Neural crest cell (in vitro differentiated cells): ENCODE measurements around the gene PTCH2. TPM values are rescaled to one million over a fixed set of nuclear protein-coding genes. Genes with fewer than 3 reads are reported as not detected.

ENCODE experiments used
- DNase-seq: peaks from one replicate; pipeline ENCODE4 v3.0.0; 2021; ENCODE audit warnings: low read depth, mixed read lengths, low spot score
- H3K27ac Mint-ChIP-seq: one replicate; pipeline ENCODE4 v1.8.0; 2021; ENCODE audit warnings: mild to moderate bottlenecking, mixed read lengths; ENCODE audit not compliant: unreplicated experiment
- H3K27me3 Mint-ChIP-seq: 2 replicates; pipeline ENCODE4 v1.8.0; 2021; ENCODE audit warnings: low read depth, mild to moderate bottlenecking, mixed read lengths
- H3K36me3 Mint-ChIP-seq: 2 replicates; pipeline ENCODE4 v1.8.0; 2021; ENCODE audit warnings: low read depth, mild to moderate bottlenecking, mixed read lengths
- H3K4me1 Mint-ChIP-seq: 2 replicates; pipeline ENCODE4 v1.8.0; 2021; ENCODE audit warnings: mixed read lengths
- H3K4me3 Mint-ChIP-seq: one replicate; pipeline ENCODE4 v1.8.0; 2021; ENCODE audit warnings: mild to moderate bottlenecking, mixed read lengths
- H3K9me3 Mint-ChIP-seq: 2 replicates; pipeline ENCODE4 v1.8.0; 2021; ENCODE audit warnings: mixed read lengths
- CTCF ChIP-seq: fragments of 200-600 bp; sonication (generic); conservative IDR thresholded peaks from 2 replicates; pipeline ENCODE4 v1.5.0; 2021; ENCODE audit warnings: antibody characterized with exemption, mild to moderate bottlenecking
- total RNA-seq: library from RNA; stranded (reverse); gene quantifications from 2 replicates; pipeline ENCODE4 v1.2.1, GENCODE V29; 2021

PTCH2 gene
- total RNA-seq, 1 donor from 2014 or later = 1.4 TPM

DNA sequence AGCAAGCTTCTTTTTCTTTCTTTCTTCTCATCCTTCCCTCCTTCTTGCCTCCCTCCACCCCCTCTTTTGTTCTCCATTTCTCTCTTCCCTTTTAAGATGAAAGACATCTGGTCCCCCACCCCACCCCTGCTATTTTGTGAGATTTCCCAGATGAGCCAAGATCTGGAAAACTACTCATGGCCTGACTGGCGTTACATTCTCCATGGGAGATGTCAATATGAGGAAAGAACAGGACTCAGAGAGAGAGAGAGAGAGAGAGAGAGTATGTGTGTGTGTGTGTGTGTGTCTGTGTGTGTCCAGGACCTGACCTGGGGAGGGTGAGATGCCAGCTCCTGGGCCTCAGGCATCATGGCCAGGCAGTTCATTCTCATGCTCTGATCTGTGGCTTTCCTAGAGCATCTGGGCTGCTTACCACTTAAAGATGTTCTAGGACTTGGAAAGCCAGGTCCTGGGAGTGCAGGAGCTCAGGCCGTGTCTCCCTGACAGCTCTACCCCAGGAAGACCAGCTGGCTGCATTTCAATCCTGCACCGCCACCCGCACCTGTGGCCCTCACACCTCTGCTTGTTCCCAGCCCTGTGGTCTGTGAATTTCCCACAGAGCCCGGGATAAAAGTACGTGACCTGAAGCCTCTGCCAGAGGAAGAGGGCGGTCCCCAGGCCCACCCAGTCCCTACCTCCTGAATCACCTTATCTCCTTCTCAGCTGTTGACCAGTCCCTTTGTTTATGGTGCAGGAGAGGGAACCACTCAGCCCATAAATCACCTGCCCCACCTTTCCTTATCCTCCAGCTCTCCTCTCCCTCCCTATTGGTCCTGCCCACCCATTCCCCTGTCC, 51.9 kb downstream of the PTCH2 start:
- Mint-ChIP-seq H3K36me3 (no peaks in the 10 kb centered on the region), H3K4me3 (no peak overlapping the region), H3K27me3 (peaks cover 4% of the 10 kb centered on the region), H3K9me3 (no peaks in the 10 kb centered on the region), H3K4me1 (peaks cover 9% of the 10 kb centered on the region), H3K27ac (no peak overlapping the region)
- DNase-seq = no peak
- TF ChIP-seq CTCF = no peak

DNA sequence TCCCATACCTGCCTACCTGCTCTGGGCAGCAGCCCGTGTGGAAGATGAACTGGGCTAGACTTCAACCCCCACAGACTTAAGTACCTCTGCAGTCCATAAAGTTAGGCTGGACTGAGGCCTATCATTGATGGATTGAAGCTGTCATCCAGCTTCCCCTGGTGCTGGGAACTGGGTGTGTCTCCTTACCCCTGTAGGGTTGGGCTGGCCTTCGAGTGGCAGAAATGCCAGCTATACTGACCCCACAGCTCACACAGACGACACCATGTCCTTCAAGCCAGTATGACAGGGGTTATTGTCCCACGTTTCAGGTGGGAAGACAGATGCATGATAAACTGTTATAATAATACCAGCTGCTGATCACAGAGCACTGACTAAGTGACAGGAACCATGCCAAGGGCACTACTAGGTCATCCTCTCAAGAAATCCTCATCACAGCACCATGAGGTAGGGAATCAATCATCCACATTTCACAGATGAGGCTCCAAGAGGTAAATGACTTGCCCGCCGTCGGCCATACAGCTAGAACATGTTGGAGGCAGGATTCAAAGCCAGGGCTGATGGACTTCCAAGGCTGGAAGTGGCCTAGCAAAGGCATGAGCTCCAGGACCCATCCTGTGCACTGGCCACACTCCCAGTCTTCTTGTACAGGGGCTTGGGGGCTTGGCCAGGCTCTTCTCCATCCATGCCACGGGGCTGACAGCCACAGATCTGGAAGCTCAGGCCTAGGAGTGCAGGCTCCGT, 54.8 kb downstream of the PTCH2 start, which contains the start of gene BEST4:
Gene BEST4 (minus strand): TSS at position 51 of the 741 bp plus-strand sequence. CDS start 465 bp downstream, outside the sequence.
- Mint-ChIP-seq H3K9me3 (no peaks in the 10 kb centered on the region), H3K4me3 (no peak within 1 kb of the TSS), H3K4me1 (peaks cover 24% of the 10 kb centered on the region), H3K27ac (no peak within 1 kb of the TSS), H3K27me3 (peaks cover 10% of the 10 kb centered on the region), H3K36me3 (no peaks in the 10 kb centered on the region)
- no peak for TF ChIP-seq CTCF
- no peak for DNase-seq

DNA sequence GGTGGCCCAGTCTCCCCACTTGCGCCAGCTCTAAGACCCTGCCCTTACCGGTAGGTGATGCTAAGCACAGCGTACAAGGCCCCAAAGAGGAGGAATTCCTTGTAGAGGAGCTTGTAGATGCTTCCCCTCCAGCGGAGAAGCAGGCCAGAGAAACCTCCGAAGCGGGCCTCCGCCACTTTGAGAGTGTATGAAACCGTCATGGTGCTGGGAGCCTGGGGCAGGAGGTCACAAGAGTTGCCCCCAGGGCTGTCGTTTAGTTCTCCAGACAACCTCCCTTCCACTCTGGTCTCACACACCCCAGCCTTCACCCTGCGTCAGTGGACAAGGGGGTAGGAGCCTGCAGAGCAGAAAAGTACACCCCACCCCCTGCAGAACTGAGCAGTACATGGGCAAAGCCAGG, 55.5 kb downstream of the PTCH2 start:
- Mint-ChIP-seq H3K27ac (no peak overlapping the region), H3K36me3 (no peaks in the 10 kb centered on the region), H3K4me3 (no peak overlapping the region), H3K4me1 (peaks cover 26% of the 10 kb centered on the region), H3K9me3 (no peaks in the 10 kb centered on the region), H3K27me3 (peaks cover 10% of the 10 kb centered on the region)
- no peak for TF ChIP-seq CTCF
- no peak for DNase-seq

DNA sequence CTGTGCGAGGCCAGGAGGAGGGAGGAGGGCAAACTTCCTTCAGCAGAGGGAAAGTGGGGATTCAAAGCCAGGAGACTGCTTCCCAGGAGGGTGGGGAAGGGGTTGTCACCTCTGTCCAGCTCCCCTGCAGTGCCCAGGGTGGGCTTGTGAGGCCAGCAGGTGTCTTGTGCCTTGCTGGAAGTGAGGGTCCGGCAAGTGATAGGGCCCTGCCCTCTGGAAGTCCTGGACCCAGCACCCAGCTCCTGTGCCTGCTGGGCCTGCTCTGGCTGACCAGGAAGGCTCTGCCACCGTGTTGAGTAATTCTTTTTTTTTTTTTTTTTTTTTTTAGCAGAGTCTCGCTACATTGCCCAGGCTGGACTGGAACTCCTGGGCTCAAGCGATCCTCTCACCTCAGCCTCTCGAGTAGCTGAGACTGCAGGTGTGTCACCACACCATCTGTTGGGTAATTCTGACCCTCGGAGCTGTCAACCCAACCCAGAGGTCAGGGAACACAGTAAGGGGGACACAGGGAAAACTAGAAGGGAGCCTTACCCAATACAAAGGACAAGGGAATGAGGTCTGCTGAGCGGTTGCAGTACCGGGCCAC, 56.1 kb downstream of the PTCH2 start:
- DNase-seq = no peak
- Mint-ChIP-seq H3K27me3 (peaks cover 10% of the 10 kb centered on the region), H3K4me1 (peaks cover 26% of the 10 kb centered on the region), H3K9me3 (no peaks in the 10 kb centered on the region), H3K36me3 (no peaks in the 10 kb centered on the region), H3K4me3 (peak overlapping the region; percentile 55), H3K27ac (no peak overlapping the region)
- no peak for TF ChIP-seq CTCF

GRCh38 chr1:44786138-44786840, 56.8 kb downstream of the PTCH2 start:
- H3K9me3 Mint-ChIP-seq = no peaks in the 10 kb centered on the region
- H3K36me3 Mint-ChIP-seq = peaks cover 4% of the 10 kb centered on the region
- peak; percentile 99 for TF ChIP-seq CTCF
- peak overlapping the region; percentile 69 for H3K4me3 Mint-ChIP-seq
- peaks cover 10% of the 10 kb centered on the region for H3K27me3 Mint-ChIP-seq
- H3K27ac Mint-ChIP-seq = no peak overlapping the region
- H3K4me1 Mint-ChIP-seq = peaks cover 27% of the 10 kb centered on the region
- peak; percentile 73 for DNase-seq
